GM19463 (cell line): Measurements from ENCODE around the gene CDH4.
"Not testable (repeated sequence)": the region's sequence is repeated elsewhere in the genome, so short reads cannot be mapped to it uniquely, and the experiment has no call there.

Source experiments
- ATAC-seq: cut with Tn5 transposase; IDR thresholded peaks from one replicate; pipeline ENCODE4 v1.9.1; 2021; ENCODE audit warnings: mild to moderate bottlenecking, moderate library complexity; ENCODE audit not compliant: unreplicated experiment

Gene CDH4

DNA sequence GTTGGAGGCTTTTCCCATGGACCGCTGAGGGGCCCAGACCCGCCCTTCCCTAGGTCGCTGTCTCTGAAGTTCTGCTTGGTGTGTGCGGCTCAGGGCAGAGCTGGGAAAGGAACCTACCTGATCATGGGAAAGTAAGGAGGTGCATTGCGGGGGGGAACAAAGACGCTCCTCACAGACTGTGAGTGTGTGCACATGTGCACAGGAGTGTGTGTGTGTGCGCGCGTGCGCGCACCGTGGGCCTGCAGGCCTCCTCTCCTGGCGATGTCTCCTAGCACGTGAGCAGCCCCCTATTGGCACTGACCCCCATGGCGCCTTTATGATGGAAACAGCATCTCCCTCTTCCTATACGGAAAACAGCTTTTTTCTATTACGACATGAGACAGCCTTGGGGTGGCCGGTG lies 589.5 kb downstream of the CDH4 start:
- ATAC-seq, result no peak

- no peak for ATAC-seq
These were observed 589.9 kb downstream of the CDH4 start for GRCh38 chr20:61841966-61842365.

- no peak for ATAC-seq
These were observed 592.6 kb downstream of the CDH4 start for GRCh38 chr20:61844621-61845020.

- no peak for ATAC-seq
These were observed 593.2 kb downstream of the CDH4 start for GRCh38 chr20:61845233-61845671.

DNA sequence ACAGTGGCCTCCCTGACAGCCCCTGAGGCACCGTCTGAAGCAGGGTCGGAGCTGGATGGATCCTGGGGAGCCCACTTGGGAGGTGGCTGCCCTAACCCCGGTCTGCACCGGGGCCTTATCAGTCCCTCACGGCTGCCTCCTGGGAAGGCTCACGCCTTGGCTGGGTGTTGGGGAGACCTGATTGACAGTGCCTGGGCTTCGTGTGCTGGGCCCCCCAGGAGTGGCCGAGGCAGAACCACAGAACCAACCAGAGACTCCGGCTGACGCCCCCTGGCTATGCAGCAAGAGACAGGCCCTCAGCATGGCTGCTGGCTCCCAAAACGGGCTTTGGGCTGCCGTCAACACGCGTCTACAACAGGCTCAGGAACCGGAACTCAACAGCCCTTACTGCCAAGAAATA lies 594.0 kb downstream of the CDH4 start:
- no peak for ATAC-seq

DNA sequence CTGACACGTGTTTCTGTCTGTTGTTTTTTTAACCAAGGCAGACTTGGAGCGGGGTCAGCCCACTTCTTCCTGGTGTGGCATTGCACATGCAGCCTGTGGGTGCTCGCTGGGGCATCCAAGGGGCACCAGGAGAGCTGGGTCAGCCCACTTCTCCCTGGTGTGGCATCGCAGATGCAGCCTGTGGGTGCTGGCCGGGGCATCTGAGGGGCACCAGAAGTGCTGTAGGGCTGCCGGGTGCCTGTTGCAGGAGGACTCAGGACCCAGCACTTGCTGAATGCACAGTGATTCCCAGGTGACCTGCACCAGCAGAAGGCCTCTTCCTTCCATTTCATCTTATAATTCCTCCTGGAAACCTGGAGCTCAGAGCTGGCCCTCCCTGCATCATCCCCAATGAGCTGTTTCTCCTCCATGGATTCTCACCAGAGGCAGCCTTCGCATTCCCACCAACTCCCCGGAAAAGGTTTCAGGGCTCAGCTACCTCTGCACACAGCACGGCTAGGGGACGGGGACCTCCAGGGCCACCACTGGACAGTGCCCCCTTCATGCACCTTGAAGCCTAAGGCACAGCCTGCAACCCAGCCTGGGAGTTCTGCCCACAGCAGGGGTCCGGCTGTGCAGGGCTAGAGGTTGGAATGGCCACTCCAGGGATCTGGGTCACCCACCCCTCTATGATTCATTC lies 594.8 kb downstream of the CDH4 start:
- ATAC-seq, result no peak

- ATAC-seq, result no peak
These were observed 595.3 kb downstream of the CDH4 start for GRCh38 chr20:61847420-61847748.

GRCh38 chr20:61847986-61848385 lies 595.9 kb downstream of the CDH4 start:
- ATAC-seq, result no peak

DNA sequence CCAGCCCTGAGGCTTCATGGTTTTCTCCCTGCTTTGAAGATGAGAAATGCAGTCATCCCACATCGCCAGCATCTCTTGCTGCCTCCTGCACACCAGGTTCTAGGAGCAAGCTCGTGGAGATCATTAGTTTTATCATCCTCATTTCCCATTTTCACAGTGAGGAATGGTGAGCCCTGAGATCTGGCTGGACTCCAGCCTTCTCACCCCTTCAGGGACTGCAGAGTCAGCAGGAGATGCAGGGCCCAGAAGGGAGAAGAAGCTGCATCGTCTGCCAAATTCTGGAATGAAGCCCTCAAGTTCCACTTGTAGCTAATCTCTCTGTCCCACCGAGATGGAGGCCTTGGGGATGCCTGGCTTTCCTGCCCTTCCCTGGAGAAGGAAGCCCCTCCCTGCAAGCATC lies 596.8 kb downstream of the CDH4 start:
- ATAC-seq, result no peak

DNA sequence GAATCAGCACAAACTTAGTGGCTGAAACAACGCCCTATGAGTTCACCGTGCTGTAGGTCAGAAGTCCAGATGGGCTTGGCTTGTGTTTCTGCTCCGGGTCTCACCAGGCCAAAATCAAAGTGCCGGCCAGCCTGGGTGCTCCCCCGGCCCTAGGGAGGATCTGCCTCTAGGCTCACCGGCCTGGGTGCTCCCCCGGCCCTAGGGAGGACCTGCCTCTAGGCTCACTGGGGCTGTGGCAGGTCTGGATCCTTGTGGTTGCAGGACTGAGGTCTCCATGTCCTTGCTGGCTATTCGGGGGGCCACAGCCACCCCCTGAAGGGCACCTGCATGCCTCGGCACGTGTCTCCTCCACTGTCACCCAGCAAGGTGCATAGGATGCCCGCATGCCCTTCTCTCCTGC lies 597.3 kb downstream of the CDH4 start:
- no peak for ATAC-seq

DNA sequence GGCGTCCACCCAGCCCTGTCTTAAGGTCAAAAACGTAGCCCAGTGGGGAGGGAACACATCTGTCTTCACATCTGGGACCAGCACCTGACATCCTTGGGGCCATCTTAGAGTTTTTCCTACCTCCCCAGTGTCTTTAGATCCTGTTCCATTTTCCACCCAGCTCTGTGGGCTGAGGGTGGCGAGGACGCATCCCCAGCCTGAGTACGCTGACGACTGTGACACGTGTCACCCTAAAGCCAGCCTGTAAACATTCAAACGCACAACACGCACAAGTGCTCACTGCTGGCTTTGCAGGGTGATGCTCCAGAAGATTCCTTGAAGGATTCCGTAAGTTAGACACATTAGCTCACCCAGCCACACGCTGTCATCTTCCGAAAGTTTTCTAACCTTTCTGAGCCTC lies 597.8 kb downstream of the CDH4 start:
- no peak for ATAC-seq

- no peak for ATAC-seq
These were observed 598.4 kb downstream of the CDH4 start for GRCh38 chr20:61850457-61850856.

DNA sequence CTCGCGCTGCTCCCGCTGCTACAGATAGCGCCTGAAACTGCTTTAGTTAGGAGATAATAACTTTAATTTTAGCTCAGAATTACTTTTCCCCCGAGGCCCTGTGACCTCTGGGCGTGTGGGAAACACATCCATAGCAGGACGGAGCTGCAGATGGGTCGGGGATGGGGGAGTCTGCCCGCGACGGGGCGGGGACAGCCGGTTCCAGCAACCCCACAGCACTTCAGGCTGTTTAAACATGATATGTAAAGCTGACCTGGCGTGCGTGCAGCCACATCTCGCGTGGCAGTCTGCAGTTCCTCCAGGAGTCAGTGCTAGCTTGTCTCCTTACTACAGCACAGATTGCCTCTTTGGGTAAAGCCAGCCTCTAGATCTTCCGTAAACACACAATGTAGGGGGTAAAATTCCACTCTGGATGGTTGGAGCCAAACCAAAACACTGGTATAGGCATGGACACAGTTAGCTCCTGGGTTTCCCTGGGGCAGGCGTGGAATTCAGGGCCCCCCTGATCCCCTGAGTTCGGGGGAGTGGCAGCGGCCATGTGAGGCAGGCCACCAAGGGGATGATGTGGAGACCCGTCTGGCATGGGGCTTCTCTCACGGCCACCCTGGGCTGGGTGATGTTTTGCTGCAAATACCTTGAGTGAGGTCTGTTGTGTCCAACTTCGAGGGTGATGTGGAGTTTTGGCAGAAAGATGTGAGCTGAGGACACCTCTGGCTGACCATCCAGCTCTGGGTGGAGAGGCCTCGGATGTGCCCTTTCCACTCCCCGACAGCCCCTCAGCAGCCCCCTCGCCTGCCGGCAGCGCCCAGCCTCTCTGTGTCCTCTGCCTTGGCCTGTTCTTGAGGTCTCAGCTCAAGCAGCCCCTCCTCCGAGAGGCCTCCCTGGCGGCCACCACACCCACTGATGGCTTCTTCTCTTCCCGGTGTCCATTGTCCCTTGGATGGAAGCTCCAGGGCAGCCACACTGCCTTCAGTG lies 599.2 kb downstream of the CDH4 start:
- no peak for ATAC-seq

- ATAC-seq, result no peak
These were observed 600.4 kb downstream of the CDH4 start for GRCh38 chr20:61852268-61853072.

DNA sequence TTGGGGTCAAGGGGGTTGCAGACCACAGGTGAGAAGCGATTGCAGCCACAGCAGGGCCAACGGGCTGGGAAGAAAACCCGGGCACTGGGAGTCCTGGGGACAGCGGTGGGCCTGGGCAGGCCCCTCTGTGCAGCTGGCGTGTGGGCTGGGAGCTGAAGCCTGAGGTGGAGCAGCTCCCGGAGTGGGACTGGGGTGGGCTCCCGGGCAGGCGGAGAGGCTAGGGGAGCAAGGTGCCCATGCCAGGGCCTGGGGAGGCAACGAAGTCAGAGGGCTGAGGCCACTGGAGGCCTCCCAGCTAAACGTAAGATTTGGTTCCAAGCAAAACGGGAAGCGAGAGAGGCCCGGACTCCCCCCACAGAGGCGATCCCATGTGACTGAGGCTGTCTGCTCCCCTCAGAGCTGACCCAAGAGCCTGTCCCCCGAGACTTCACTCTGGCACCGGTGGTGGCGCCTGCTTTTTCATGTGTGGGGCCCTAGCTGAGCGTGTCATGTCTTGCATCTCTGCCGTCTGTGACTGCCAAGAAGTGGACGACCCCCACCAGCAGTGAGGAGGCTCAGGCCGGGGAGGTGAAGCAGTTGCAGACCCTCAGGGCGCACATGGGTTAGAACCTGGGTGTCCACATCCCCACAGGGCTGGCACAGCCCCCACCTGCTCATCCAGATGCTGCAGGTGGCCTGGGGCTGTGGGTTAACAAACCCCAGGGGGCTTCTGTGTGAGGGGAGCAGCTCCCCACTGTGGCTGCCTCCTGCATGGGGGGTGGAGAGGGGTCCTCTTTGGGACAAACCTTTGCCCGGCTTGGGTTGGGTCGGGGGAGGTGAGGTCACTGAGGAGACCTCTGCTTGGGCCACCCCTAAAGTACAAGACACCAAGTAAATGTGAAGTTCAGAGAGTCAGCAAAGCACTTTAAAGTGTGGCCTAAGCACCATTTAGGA lies 601.3 kb downstream of the CDH4 start:
- ATAC-seq, result no peak

DNA sequence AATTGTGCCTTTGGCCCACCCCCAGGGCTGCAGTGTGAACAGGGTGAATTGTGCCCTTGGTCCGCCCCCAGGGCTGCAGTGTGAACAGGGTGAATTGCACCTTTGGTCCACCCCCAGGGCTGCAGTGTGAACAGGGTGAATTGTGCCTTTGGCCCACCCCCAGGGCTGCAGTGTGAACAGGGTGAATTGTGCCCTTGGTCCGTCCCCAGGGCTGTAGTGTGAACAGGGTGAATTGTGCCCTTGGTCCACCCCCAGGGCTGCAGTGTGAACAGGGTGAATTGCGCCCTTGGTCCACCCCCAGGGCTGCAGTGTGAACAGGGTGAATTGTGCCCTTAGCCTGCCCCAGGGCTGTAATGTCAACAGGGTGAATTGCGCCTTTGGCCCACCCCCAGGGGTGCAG lies 602.5 kb downstream of the CDH4 start:
- ATAC-seq, result not testable (repeated sequence)

- no peak for ATAC-seq
These were observed 603.2 kb downstream of the CDH4 start for GRCh38 chr20:61855286-61855685.

DNA sequence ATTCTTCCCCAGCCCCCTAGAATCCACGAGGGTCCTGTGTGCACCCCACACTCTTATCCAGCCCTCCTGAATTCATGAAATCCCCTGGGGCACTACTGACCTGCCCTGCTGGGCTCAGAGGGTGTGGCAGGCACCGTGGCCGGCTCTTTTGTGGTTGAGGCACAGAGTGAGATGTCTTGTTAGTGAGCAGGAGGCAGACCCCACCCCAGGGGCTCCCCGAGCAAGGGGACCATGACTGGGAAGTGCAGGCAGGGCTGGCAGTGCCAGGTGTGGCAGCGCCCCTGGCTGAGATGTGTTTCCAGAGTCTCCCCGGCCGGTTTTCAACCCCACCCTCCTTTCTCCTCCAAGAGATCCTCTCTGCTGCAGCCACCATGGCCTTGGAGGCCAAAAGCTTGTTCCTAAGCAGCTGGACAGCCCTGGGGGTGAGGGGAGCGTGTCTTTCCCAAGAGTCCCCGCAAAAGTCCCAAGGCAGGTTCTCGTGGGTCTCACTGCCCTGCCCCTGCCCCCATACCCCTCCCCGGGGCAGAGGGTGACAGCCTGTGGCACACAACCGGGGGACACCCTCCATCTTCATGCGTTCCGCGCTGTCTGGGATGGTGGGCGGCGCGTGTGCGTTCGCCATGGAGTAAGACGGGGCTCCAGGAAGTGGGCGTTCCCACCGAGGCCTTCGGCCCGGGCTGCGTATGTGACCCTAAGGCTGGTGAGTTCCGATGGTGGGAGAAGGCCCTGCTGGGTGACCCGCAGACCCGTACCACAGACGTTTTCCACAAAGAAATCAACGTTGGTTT lies 604.8 kb downstream of the CDH4 start:
- ATAC-seq, result no peak

DNA sequence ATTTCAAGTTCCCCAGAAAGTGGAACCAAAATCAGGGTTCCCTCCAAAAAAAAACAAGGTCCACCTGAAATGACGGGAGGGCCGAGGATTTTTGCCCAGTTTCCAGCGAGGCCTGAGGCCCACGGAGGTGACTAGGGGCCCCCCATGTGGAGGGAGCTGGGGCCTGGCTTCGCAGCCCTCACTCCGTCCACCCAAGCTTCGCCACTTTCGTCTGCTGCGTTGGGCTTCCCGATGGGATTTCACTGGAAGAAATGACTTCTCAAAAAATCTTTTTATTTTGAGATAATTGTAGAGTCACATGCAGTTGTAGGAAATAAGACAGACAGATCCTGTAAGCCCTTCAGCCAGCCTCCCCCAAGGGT lies 605.3 kb downstream of the CDH4 start:
- ATAC-seq, result no peak

GRCh38 chr20:61857884-61858283 lies 605.8 kb downstream of the CDH4 start:
- no peak for ATAC-seq
